Lung microvascular endothelial cell (primary cell): ENCODE data around the gene FLII. TPM values are rescaled to one million over a fixed set of nuclear protein-coding genes. Genes with fewer than 3 reads are reported as not detected.
"Not testable (repeated sequence)": the region's sequence is repeated elsewhere in the genome, so short reads cannot be mapped to it uniquely, and the experiment has no call there.

ENCODE experiments used
- DNase-seq, 2 donors: peaks; one replicate each; pipeline versions ENCODE4 v3.0.0 to v3.0.0-alpha.2; 2010; ENCODE audit warnings: low read depth in 2 of 2
- total RNA-seq: library from RNA; depleted of rRNA; stranded (reverse); fragments of >200 nt; gene quantifications from 2 replicates; pipeline ENCODE4 v1.2.1, GENCODE V29; 2014

The FLII gene
- 247 and 272 TPM in 2 replicates for total RNA-seq

DNA sequence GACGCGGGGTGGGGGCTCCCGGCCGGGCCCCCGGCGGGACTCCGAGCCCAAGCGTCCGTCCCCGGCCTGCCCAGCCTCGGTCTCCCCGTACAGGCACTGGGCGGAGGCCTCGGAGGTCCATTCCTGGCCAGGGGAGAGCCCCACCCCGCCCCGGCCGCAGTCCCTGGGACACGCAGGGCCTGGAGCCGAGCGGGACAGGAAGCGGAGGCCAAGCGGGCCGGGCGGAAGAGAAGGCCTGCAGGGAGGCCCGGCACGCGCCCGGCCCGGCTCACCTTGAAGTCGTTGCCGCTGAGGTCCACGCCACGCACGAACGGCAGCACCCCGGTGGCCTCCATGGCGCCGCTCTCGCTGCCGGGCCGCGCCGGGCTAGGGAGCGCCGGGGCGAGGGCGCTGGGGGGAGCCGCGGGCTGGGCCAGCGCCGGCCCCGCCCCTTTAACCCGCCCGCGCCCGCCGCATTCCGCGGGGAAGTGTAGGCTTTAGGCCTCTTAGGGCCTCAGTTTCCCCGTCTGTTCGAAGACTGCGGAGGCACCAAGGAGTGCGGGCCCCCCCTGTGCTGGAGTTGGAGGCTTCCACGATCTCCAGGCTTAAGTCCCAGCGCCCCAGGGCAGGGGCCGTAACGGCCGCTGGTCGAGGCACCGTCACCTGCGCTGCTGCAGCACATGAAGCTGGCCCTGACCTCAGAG lies at the start of gene FLII:
FLII (minus strand) TSS at position 383 of the 683 bp plus-strand sequence; CDS start at position 335, 48 bp downstream.
- peak; percentile 37 to 61 for DNase-seq

DNA sequence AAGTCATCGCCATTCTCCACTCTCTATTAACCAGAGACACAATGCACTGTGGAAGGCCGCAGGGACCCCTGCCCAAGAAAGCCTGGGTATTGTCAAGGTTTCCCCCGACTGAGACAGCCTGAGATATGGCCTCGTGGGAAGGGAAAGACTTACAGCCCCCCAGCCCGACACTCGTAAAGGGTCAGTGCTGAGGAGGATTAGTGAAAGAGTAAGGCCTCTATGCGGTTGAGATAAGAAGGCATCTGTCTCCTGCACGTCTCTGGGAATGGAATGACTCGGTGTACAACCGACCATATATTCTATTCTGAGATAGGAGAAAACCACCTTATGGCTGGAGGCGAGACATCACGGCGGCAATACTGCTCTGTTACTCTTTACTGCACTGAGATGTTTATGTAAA lies 44.7 kb upstream of the FLII start:
- not testable (repeated sequence) for DNase-seq

DNA sequence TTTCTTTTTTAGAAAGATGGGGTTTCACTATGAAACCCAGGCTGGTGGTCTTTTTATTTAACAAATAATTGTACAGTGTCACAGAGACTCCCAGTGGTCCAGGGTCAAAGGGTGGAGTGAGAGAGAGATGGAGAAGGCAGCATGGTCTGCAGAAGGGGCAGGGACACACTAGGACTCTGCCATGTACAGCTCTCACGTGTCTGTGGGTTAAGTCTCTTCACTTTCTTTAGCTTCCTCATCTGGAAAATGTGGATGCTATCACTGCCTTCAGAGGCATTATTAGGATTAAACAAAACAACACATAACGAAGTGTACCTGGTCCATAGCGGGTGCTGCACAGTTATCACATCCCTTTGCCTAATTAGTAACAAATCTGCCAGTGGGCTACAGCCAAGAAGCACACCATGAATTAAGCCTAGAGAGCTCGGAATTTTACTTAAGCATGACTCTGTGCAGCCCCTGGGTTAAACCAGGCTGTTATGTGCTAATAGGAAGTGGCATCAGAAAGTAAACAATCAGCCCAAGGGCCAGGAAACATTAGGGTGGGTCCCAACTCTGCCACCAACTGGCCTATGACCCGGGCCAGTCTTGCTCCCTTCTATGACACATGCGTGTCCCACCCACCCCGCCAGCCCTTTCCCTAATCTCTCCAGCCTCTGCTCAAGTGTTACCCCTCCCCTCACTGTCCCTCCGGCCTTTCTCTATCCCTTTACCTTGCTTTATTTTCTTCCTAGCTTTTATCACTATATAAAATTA lies 42.4 kb upstream of the FLII start:
- DNase-seq, result peak; percentile 20 to 42

DNA sequence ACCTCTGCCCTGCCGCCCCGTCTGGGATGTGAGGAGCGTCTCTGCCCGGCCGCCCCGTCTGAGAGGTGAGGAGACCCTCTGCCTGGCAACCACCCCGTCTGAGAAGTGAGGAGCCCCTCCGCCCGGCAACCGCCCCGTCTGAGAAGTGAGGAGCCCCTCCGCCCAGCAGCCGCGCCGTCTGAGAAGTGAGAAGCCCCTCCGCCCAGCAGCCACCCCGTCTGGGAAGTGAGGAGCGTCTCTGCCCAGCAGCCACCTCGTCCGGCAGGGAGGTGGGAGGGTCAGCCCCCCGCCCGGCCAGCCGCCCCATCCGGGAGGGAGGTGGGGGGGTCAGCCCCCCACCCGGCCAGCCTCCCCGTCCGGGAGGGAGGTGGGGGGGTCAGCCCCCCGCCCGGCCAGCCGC lies 39.5 kb upstream of the FLII start:
- DNase-seq, result not testable (repeated sequence)

GRCh38 chr17:18291718-18292540 lies 33.4 kb upstream of the FLII start:
- DNase-seq, result no peak

GRCh38 chr17:18285296-18285695 lies 26.8 kb upstream of the FLII start:
- DNase-seq, result no peak

- DNase-seq, result no peak
Observed at GRCh38 chr17:18281788-18282187, 23.2 kb upstream of the FLII start.

DNA sequence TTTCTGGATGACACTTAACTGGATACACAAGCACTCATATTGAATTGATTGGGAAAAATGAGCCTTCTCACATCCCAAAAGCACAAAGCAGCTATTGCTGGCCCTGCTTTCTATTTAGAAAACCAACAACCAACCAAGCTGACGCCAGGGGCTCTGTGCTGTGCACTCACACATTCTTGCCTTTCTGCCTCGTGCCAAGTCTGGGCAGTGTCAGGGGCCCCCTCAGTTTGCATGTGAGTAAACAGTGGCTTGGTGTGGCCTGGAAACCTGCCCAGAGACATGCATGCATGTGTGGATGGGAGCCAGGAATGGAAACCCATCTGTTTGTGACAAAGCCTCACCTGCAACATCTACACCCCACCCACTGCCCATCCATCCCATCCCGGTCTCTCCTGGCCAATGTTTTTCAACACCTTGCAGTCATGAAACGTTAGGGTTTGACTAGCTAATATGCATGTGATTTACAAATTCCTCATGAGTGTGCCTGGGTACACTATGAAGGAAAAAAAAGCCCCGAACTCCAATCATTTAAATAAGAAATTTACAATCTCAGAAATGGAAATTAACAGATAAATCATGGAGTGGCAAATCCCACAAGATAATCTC lies 22.3 kb upstream of the FLII start:
- DNase-seq, result peak in 1 of 2 donors; percentile 26

GRCh38 chr17:18280249-18280648 lies 21.7 kb upstream of the FLII start:
- no peak for DNase-seq

DNA sequence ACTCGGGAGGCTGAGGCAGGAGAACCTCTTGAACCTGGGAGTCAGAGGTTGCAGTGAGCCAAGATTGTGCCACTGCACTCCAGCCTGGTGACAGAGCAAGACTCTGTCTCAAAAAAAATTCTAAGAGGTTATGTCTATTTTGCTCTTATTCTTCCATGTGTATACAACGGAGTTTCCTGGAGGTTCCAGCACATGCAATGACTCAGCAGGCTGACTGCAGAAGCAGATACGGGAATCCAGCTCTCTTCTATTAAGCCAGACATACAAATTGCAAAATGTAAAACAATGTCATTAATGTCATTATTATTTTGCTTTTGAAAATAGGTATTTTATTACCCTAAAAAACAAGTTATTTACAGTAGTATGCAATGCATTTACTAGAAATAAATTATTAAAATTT lies 20.3 kb upstream of the FLII start:
- DNase-seq, result peak in 1 of 2 donors; percentile 80

GRCh38 chr17:18277076-18277475 lies 18.5 kb upstream of the FLII start:
- DNase-seq, result no peak

- no peak for DNase-seq
Observed at GRCh38 chr17:18270046-18270931, 11.8 kb upstream of the FLII start.

DNA sequence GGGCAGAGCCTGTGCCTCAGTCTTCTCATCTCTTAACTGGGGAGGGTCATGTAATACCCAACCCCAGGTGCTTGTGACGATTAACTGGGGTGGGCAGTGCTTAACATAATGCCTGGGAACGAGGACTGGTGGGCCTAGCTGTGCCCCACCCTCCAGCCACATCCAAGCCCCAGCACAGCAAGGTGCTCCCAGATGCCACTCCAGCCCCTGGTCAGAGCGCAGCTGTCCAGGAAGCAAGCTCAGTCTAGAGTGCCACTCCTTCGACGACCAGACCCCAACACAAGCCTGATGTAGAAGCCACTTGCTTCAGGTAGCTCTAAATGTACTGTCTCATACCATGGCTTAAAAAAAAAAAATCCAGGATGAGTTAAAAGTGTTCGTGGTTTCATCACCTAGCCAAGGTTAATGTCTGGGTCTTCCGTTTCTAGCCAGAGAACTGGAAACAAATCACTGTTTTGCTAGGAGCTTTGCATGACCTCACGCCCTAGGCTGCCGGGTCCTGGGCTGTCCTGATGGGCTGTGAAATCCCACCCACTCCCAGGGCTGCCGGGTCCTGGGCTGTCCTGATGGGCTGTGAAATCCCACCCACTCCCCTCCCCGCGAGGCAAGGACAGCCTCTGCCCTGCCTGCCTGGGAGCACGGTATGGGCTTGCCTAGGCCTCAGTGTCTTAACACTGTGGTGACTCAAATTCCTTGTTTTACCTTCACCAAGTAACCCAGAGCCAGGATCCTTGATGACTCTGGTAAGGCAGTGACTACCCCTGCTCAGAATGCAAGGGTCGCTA lies 9.6 kb upstream of the FLII start:
- DNase-seq, result peak in 1 of 2 donors; percentile 66

GRCh38 chr17:18267366-18267765 lies 8.8 kb upstream of the FLII start:
- DNase-seq, result no peak

DNA sequence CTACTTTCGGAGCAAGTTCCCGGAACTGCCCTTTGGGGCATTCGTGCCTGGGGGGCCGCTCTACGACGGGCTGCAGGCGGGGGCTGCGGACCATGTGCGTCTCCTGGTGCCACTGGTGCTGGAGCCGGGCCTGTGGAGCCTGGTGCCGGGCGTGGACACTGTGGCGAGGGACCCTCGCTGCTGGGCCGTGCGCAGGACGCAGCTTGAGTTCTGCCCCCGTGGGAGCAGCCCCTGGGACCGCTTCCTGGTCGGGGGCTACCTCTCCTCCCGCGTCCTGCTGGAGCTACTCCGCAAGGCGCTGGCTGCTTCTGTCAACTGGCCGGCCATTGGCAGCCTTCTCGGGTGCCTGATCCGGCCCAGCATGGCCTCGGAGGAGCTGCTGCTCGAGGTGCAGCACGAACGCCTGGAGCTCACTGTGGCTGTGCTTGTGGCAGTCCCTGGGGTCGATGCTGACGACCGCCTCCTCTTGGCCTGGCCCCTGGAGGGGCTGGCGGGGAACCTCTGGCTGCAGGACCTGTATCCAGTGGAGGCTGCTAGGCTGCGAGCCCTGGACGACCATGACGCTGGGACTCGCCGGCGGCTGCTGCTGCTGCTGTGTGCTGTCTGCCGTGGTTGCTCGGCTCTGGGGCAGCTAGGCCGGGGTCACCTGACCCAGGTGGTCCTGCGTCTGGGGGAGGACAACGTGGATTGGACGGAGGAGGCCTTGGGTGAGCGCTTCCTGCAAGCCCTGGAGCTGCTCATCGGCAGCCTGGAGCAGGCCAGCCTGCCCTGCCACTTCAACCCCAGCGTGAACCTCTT lies 5.5 kb upstream of the FLII start:
- no peak for DNase-seq

- no peak for DNase-seq
Observed at GRCh38 chr17:18262641-18263040, 4.1 kb upstream of the FLII start.

DNA sequence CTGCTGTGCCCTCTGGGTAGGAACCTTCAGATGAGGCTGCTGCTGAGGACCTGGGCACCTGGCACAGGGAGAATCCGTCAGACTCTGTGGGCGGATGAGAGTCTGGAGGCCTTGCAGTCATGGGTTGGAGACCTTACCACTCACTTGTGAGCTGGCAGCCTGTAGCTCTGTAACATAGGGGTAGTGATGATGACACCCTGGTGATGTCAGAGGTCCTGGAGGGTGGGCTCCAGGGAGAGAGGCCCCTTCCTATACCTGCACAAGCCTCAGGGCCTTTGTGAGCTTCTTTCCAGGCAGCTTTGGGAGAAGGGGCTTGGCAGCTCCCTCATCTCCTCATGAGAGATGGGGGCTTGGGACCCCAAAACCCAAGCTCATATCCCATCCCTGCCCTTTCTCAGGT lies 3.6 kb upstream of the FLII start:
- no peak for DNase-seq

GRCh38 chr17:18261659-18262058 lies 3.1 kb upstream of the FLII start:
- no peak for DNase-seq

GRCh38 chr17:18261146-18261515 lies 2.6 kb upstream of the FLII start:
- peak; percentile 39 to 43 for DNase-seq
